Neural progenitor cell (in vitro differentiated cells): ENCODE measurements around the gene TIAM1. TPM values are rescaled to one million over a fixed set of nuclear protein-coding genes. Genes with fewer than 3 reads are reported as not detected.

Source experiments
- DNase-seq: peaks from one replicate; pipeline ENCODE4 v3.0.0-alpha.2; 2016; ENCODE audit warnings: low spot score
- H2AFZ ChIP-seq: fragments of 200-600 bp; sonication (generic); replicated peaks from 2 replicates; pipeline ENCODE4 v1.6.1; 2016; ENCODE audit warnings: antibody characterized with exemption
- H3F3A ChIP-seq: fragments of 200-600 bp; sonication (generic); 2 replicates; pipeline ENCODE4 v1.6.1; 2016; ENCODE audit warnings: antibody characterized with exemption, low read depth
- H3K27ac ChIP-seq: fragments of 200-600 bp; sonication (generic); 2 replicates; pipeline ENCODE4 v1.5.1; 2016; ENCODE audit warnings: mild to moderate bottlenecking
- H3K27me3 ChIP-seq: fragments of 200-600 bp; sonication (generic); 2 replicates; pipeline ENCODE4 v1.6.1; 2016; ENCODE audit warnings: mild to moderate bottlenecking, moderate library complexity
- H3K36me3 ChIP-seq: fragments of 200-600 bp; sonication (generic); 2 replicates; pipeline ENCODE4 v1.5.1; 2016
- H3K4me1 ChIP-seq: fragments of 200-600 bp; sonication (generic); 2 replicates; pipeline ENCODE4 v1.6.1; 2016; ENCODE audit warnings: mixed run types
- H3K4me2 ChIP-seq: fragments of 200-600 bp; sonication (generic); 2 replicates; pipeline ENCODE4 v1.6.1; 2016
- H3K4me3 ChIP-seq: fragments of 200-600 bp; sonication (generic); 2 replicates; pipeline ENCODE4 v1.5.1; 2016
- H3K79me2 ChIP-seq: fragments of 200-600 bp; sonication (generic); 2 replicates; pipeline ENCODE4 v1.6.1; 2016; ENCODE audit warnings: low read depth
- H3K9ac ChIP-seq: fragments of 200-600 bp; sonication (generic); 2 replicates; pipeline ENCODE4 v1.6.1; 2016
- H3K9me3 ChIP-seq: fragments of 200-600 bp; sonication (generic); 2 replicates; pipeline ENCODE4 v1.5.1; 2016; ENCODE audit warnings: low read depth
- H4K20me1 ChIP-seq: fragments of 200-600 bp; sonication (generic); 2 replicates; pipeline ENCODE4 v1.6.1; 2016; ENCODE audit warnings: low read depth
- H3K27ac Mint-ChIP-seq: 3 replicates; pipeline ENCODE4 v1.8.0; 2021; ENCODE audit warnings: mixed read lengths
- H3K27me3 Mint-ChIP-seq: 2 replicates; pipeline ENCODE4 v1.8.0; 2022; ENCODE audit warnings: low read depth, mild to moderate bottlenecking, inconsistent platforms, moderate library complexity, mixed read lengths; ENCODE audit not compliant: insufficient read depth
- H3K36me3 Mint-ChIP-seq: 3 replicates; pipeline ENCODE4 v1.8.0; 2021; ENCODE audit warnings: mixed read lengths
- H3K4me1 Mint-ChIP-seq: 3 replicates; pipeline ENCODE4 v1.8.0; 2021; ENCODE audit warnings: mixed read lengths
- H3K4me3 Mint-ChIP-seq: 3 replicates; pipeline ENCODE4 v1.8.0; 2021; ENCODE audit warnings: mild to moderate bottlenecking, moderate library complexity, mixed read lengths
- H3K9me3 Mint-ChIP-seq: 3 replicates; pipeline ENCODE4 v1.8.0; 2020; ENCODE audit warnings: mixed read lengths
- EZH2 ChIP-seq: fragments of 200-600 bp; sonication (generic); IDR thresholded peaks from 2 replicates; pipeline ENCODE4 v1.6.1; 2017; ENCODE audit warnings: antibody characterized with exemption, mild to moderate bottlenecking, moderate library complexity
- EZH2phosphoT487 ChIP-seq: fragments of 200-600 bp; sonication (generic); IDR thresholded peaks from 2 replicates; pipeline ENCODE4 v1.6.1; 2017; ENCODE audit warnings: antibody characterized with exemption
- total RNA-seq: library from RNA; depleted of rRNA; stranded (reverse); fragments of >200 nt; gene quantifications from 2 replicates; pipeline ENCODE4 v1.2.3, GENCODE V29; 2015; ENCODE audit warnings: low replicate concordance
- TF ChIP-seq, protein P1 (sequence below): fragments of 200-600 bp; sonication (generic); IDR thresholded peaks from 2 replicates; pipeline ENCODE4 v1.5.1; 2017; ENCODE audit warnings: antibody characterized with exemption, mild to moderate bottlenecking

Gene TIAM1
- total RNA-seq, 1 donor from 2014 or later = 27.2 TPM

DNA sequence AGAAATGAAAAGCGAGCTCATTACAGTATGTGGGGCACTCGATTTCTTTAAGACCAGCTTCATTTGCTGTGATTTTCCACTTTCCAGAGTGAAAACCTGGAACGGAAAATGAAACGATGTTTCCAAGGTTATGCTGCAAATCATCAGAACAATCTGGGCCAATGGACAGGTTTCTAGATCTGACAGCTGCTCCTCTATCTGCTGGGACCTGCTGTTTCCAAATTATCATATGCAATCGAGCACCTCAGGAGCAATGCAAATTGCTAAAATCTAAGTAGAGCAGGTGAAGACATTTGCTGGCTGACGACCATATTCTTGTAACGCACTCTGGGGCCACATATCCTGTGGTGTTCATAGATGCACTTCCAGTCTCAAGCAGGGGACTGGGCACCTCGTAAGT, 39.7 kb upstream of the TIAM1 start:
- DNase-seq = no peak
- Mint-ChIP-seq H3K4me3 (no peak overlapping the region), H3K9me3 (peaks cover 5% of the 10 kb centered on the region), H3K4me1 (peaks cover 9% of the 10 kb centered on the region), H3K27ac (no peak overlapping the region), H3K27me3 (no peaks in the 10 kb centered on the region), H3K36me3 (peaks cover 7% of the 10 kb centered on the region)
- TF ChIP-seq EZH2phosphoT487 = no peak
- no peak for TF ChIP-seq EZH2
- TF ChIP-seq, protein P1, sequence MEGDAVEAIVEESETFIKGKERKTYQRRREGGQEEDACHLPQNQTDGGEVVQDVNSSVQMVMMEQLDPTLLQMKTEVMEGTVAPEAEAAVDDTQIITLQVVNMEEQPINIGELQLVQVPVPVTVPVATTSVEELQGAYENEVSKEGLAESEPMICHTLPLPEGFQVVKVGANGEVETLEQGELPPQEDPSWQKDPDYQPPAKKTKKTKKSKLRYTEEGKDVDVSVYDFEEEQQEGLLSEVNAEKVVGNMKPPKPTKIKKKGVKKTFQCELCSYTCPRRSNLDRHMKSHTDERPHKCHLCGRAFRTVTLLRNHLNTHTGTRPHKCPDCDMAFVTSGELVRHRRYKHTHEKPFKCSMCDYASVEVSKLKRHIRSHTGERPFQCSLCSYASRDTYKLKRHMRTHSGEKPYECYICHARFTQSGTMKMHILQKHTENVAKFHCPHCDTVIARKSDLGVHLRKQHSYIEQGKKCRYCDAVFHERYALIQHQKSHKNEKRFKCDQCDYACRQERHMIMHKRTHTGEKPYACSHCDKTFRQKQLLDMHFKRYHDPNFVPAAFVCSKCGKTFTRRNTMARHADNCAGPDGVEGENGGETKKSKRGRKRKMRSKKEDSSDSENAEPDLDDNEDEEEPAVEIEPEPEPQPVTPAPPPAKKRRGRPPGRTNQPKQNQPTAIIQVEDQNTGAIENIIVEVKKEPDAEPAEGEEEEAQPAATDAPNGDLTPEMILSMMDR = no peak
- H3K4me3 ChIP-seq = no peak overlapping the region
- H3K27me3 ChIP-seq = no peaks in the 10 kb centered on the region
- no peaks in the 10 kb centered on the region for H3K4me1 ChIP-seq
- H3K4me2 ChIP-seq = no peak overlapping the region
- no peak overlapping the region for H3K9ac ChIP-seq
- no peaks in the 10 kb centered on the region for H3F3A ChIP-seq
- peaks cover 9% of the 10 kb centered on the region for H3K79me2 ChIP-seq
- peaks cover 14% of the 10 kb centered on the region for H4K20me1 ChIP-seq
- no peak overlapping the region for H2AFZ ChIP-seq
- H3K27ac ChIP-seq = no peak overlapping the region
- no peaks in the 10 kb centered on the region for H3K36me3 ChIP-seq
- no peaks in the 10 kb centered on the region for H3K9me3 ChIP-seq

DNA sequence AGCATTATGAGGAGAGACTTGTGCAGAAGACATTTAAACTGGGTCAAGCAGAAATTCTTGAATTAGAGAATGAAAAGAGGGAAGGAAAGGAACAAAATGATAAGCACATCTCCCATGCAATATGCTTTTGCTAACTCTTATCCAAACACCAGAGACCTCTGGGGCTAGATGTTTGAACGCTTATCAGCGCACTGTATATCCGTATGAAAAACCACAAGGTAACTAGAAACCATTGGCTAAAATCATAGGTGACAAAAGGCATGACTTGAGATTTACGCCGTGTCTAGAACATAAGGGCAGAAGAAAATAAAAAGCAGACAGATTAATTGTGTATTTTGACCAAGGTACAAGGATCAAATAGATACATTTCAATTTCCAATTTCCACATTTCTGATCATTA, 38.0 kb upstream of the TIAM1 start:
- no peaks in the 10 kb centered on the region for H3K27me3 ChIP-seq
- peaks cover 9% of the 10 kb centered on the region for H3K79me2 ChIP-seq
- H3K36me3 Mint-ChIP-seq = peaks cover 15% of the 10 kb centered on the region
- no peak overlapping the region for H3K9ac ChIP-seq
- DNase-seq = no peak
- H3K27ac Mint-ChIP-seq = no peak overlapping the region
- peaks cover 2% of the 10 kb centered on the region for H3K27me3 Mint-ChIP-seq
- H3K36me3 ChIP-seq = no peaks in the 10 kb centered on the region
- no peak overlapping the region for H3K4me3 Mint-ChIP-seq
- H3K4me1 Mint-ChIP-seq = peaks cover 9% of the 10 kb centered on the region
- TF ChIP-seq EZH2 (no peak), EZH2phosphoT487 (no peak)
- TF ChIP-seq, protein P1 = no peak
- peaks cover 5% of the 10 kb centered on the region for H3K9me3 Mint-ChIP-seq
- no peak overlapping the region for H3K27ac ChIP-seq
- no peaks in the 10 kb centered on the region for H3K4me1 ChIP-seq
- H3K4me2 ChIP-seq = no peak overlapping the region
- peaks cover 14% of the 10 kb centered on the region for H4K20me1 ChIP-seq
- H3K4me3 ChIP-seq = no peak overlapping the region
- no peak overlapping the region for H2AFZ ChIP-seq
- no peaks in the 10 kb centered on the region for H3K9me3 ChIP-seq
- no peaks in the 10 kb centered on the region for H3F3A ChIP-seq

DNA sequence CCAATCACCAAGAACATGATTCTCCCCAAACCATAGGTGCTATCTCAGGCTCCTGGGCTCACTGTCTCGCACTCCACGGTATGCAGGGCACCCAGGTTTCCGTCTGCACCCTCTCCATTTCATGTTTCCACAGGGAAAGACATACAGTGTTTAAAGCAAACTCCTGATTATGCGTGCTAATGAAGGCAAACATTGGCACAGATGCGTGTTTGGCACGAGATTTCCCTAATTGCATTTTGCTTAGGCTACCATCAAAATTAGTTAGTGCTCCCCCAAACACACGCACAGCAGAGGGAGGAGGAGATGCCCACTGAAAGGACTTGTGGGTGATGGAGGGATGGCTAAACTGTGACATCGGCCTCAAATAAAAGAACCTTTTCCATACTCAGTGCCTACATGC, 32.2 kb upstream of the TIAM1 start:
- H3K9me3 ChIP-seq = no peaks in the 10 kb centered on the region
- peaks cover 5% of the 10 kb centered on the region for H3K9me3 Mint-ChIP-seq
- H3K79me2 ChIP-seq = peaks cover 9% of the 10 kb centered on the region
- peaks cover 12% of the 10 kb centered on the region for H3K36me3 Mint-ChIP-seq
- H3K27me3 Mint-ChIP-seq = peaks cover 5% of the 10 kb centered on the region
- DNase-seq = no peak
- H3K4me2 ChIP-seq = no peak overlapping the region
- H3K4me3 ChIP-seq = no peak overlapping the region
- peaks cover 4% of the 10 kb centered on the region for H3K4me1 Mint-ChIP-seq
- H3K27ac Mint-ChIP-seq = no peak overlapping the region
- TF ChIP-seq, protein P1 = no peak
- no peak overlapping the region for H3K27ac ChIP-seq
- H3F3A ChIP-seq = no peaks in the 10 kb centered on the region
- H4K20me1 ChIP-seq = peaks cover 10% of the 10 kb centered on the region
- H3K4me1 ChIP-seq = no peaks in the 10 kb centered on the region
- no peak overlapping the region for H3K4me3 Mint-ChIP-seq
- no peaks in the 10 kb centered on the region for H3K36me3 ChIP-seq
- no peak overlapping the region for H2AFZ ChIP-seq
- no peaks in the 10 kb centered on the region for H3K27me3 ChIP-seq
- H3K9ac ChIP-seq = no peak overlapping the region

DNA sequence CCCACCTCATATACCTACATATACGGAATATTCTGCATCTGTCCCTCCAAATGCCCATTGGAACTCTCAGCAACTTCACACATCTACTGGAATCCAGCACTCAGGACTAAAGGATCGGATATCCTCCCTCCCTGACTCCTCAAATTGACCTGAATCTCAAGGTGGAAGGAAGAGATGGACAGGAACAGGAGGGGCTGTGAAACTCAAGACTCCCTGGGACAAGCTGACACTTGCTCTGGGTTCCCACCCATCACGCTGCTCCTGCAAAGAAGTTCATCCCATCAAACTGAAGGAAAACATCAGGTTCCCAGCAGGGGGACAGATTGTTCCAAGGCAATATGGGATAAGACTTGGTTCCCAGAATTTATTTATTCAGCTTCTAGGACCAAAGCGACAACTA, 30.3 kb upstream of the TIAM1 start:
- Mint-ChIP-seq H3K27ac (no peak overlapping the region), H3K36me3 (peaks cover 12% of the 10 kb centered on the region), H3K27me3 (peaks cover 7% of the 10 kb centered on the region), H3K4me3 (no peak overlapping the region), H3K9me3 (peaks cover 2% of the 10 kb centered on the region), H3K4me1 (peaks cover 4% of the 10 kb centered on the region)
- peaks cover 10% of the 10 kb centered on the region for H4K20me1 ChIP-seq
- no peak overlapping the region for H3K4me3 ChIP-seq
- H3K9ac ChIP-seq = no peak overlapping the region
- H3K4me2 ChIP-seq = no peak overlapping the region
- no peaks in the 10 kb centered on the region for H3K4me1 ChIP-seq
- no peak overlapping the region for H2AFZ ChIP-seq
- no peak for TF ChIP-seq EZH2
- TF ChIP-seq EZH2phosphoT487 = no peak
- TF ChIP-seq, protein P1 = no peak
- no peaks in the 10 kb centered on the region for H3K36me3 ChIP-seq
- H3F3A ChIP-seq = no peaks in the 10 kb centered on the region
- H3K27me3 ChIP-seq = no peaks in the 10 kb centered on the region
- no peaks in the 10 kb centered on the region for H3K9me3 ChIP-seq
- H3K79me2 ChIP-seq = peaks cover 4% of the 10 kb centered on the region
- no peak overlapping the region for H3K27ac ChIP-seq
- no peak for DNase-seq
